ENCODE measurements around the gene NPAT. TPM values are rescaled to one million over a fixed set of nuclear protein-coding genes. Genes with fewer than 3 reads are reported as not detected.

NPAT gene
- total and polyA plus RNA-seq, 10 of the 15 experiments (the other 5 are each of a cell fraction or from before 2014, with no cell fraction given): 7.5 to 32.8 (median 20.1) TPM

DNA sequence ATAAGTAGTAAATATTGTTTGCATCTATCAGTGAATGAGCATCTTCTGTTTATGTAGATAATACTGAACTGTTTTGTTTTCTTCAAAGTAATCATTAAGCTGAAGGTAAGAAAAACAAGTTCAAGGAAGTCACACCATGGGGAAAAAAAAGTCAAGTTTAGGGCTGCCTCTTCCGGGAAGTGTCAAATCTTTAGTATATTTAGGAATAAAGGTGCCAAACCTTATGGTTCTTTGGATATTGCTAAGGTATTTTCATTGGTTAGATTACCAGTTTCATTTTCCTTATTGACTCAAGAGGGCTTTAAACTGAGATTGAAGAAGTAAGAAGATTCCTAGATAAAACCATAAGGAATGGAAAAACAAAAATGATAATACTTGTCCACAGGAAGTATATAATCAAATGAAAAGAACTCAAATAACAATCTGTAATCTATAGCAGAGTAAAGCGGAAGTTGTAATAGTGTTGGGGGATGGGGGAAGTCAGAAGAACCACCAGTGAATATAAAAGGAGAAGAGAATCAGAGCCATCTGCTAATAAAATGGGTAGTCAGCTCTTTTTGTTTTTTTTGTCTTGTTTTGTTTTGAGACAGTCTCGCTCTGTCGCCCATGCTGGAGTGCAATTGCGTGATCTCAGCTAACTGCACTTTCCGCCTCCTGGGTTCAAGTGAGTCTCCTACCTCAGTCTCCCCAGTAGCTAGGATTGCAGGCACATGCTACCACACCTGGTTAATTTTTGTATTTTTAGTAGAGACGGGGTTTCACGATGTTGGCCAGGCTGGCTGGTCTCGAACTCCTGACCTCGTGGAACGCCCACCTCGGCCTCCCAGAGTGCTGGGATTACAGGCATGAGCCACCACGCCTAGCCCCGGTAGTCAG is 2.7 kb upstream of the NPAT start (continued):
- TF ChIP-seq CREB1 (IDR thresholded peaks at IDR 0.05; ENCODE audit: low read depth) (peak; percentile 23; the same call in 1 of the 2 replicates), POLR2AphosphoS5 (IDR thresholded peaks at IDR 0.05; ENCODE audit: low read length) (peak; percentile 57), TBL1XR1 (IDR thresholded peaks at IDR 0.05; ENCODE audit: low read depth, low read length) (0 out of 2 replicates have a peak, but pooled peaks have one; percentile 34), IKZF1 (conservative IDR thresholded peaks at IDR 0.05) (0 out of 2 replicates have a peak, but pooled peaks have one; percentile 34), MAX (IDR thresholded peaks at IDR 0.05; ENCODE audit: low read depth, low read length) (no peak), KDM1A (IDR thresholded peaks at IDR 0.05; ENCODE audit: borderline replicate concordance) (no peak), STAT1 (conservative IDR thresholded peaks at IDR 0.05) (no peak), IRF3 (IDR thresholded peaks at IDR 0.05) (no peak), GABPA (IDR thresholded peaks at IDR 0.05; ENCODE audit: low read depth) (peak; percentile 73), CEBPB (IDR thresholded peaks at IDR 0.05; ENCODE audit: borderline replicate concordance in 1 of 2, low read depth in 2 of 2, low read length in 2 of 2) (peak in 1 of 2 experiments; percentile 76; a peak in 1 of 4 replicates), TCF7 (IDR thresholded peaks at IDR 0.05; ENCODE audit: borderline replicate concordance) (no peak), ZZZ3 (IDR thresholded peaks at IDR 0.05; ENCODE audit: control insufficient read depth, insufficient read length, low read depth) (no peak), BHLHE40 (IDR thresholded peaks at IDR 0.05; ENCODE audit: borderline replicate concordance in 1 of 2, low read depth in 2 of 2, low read length in 1 of 2) (no peak), MTA2 (IDR thresholded peaks at IDR 0.05; ENCODE audit: low read depth) (peak; percentile 19), NKRF (conservative IDR thresholded peaks at IDR 0.05) (0 out of 2 replicates have a peak, but pooled peaks have one; percentile 50), SIN3A (IDR thresholded peaks at IDR 0.05; ENCODE audit: low read depth, low read length) (no peak; the same call in 1 of the 2 replicates), TCF12 (IDR thresholded peaks at IDR 0.05; ENCODE audit: low read depth, low read length) (0 out of 2 replicates have a peak, but pooled peaks have one; percentile 46), NFIC (IDR thresholded peaks at IDR 0.05; ENCODE audit: low read depth, low read length) (peak; percentile 80), CHD2 (IDR thresholded peaks at IDR 0.05; ENCODE audit: borderline replicate concordance, low read depth, low read length) (0 out of 2 replicates have a peak, but pooled peaks have one; percentile 29), IKZF2 (IDR thresholded peaks at IDR 0.05) (peak; percentile 35 to 36; a peak in 1 of 4 replicates), SMAD1 (IDR thresholded peaks at IDR 0.05; ENCODE audit: low read depth, partially characterized antibody) (peak; percentile 18)
- TF ChIP-seq, protein P1, sequence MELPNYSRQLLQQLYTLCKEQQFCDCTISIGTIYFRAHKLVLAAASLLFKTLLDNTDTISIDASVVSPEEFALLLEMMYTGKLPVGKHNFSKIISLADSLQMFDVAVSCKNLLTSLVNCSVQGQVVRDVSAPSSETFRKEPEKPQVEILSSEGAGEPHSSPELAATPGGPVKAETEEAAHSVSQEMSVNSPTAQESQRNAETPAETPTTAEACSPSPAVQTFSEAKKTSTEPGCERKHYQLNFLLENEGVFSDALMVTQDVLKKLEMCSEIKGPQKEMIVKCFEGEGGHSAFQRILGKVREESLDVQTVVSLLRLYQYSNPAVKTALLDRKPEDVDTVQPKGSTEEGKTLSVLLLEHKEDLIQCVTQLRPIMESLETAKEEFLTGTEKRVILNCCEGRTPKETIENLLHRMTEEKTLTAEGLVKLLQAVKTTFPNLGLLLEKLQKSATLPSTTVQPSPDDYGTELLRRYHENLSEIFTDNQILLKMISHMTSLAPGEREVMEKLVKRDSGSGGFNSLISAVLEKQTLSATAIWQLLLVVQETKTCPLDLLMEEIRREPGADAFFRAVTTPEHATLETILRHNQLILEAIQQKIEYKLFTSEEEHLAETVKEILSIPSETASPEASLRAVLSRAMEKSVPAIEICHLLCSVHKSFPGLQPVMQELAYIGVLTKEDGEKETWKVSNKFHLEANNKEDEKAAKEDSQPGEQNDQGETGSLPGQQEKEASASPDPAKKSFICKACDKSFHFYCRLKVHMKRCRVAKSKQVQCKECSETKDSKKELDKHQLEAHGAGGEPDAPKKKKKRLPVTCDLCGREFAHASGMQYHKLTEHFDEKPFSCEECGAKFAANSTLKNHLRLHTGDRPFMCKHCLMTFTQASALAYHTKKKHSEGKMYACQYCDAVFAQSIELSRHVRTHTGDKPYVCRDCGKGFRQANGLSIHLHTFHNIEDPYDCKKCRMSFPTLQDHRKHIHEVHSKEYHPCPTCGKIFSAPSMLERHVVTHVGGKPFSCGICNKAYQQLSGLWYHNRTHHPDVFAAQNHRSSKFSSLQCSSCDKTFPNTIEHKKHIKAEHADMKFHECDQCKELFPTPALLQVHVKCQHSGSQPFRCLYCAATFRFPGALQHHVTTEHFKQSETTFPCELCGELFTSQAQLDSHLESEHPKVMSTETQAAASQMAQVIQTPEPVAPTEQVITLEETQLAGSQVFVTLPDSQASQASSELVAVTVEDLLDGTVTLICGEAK (IDR thresholded peaks at IDR 0.05; ENCODE audit: borderline replicate concordance): peak; percentile 54; the same call in 1 of the 2 replicates
